Measurements from ENCODE around the gene GLCCI1.

DNA sequence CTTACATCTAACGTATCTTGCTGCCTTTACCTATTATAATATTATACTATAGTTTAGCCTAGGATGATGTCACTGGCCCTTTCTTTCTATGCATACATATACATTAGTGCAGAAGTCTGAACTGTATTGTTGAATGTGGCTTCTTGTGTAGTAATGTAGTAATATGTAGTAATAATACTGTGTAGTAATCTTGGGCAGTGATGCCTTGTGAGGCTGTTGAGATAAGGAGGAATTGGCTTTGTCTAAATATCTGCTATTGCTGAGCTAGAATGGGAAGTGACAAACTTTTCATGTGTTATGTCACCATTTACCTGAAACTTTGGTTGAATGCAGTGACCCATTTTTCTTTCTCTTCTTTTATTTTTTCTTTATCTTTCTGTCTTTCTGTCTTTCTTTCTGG, 11.0 kb downstream of the GLCCI1 start:
- TF ChIP-seq POLR2A (IDR thresholded peaks at IDR 0.05) (no peak), POLR2AphosphoS5 (IDR thresholded peaks at IDR 0.05) (no peak)
- TF ChIP-seq, protein P1, sequence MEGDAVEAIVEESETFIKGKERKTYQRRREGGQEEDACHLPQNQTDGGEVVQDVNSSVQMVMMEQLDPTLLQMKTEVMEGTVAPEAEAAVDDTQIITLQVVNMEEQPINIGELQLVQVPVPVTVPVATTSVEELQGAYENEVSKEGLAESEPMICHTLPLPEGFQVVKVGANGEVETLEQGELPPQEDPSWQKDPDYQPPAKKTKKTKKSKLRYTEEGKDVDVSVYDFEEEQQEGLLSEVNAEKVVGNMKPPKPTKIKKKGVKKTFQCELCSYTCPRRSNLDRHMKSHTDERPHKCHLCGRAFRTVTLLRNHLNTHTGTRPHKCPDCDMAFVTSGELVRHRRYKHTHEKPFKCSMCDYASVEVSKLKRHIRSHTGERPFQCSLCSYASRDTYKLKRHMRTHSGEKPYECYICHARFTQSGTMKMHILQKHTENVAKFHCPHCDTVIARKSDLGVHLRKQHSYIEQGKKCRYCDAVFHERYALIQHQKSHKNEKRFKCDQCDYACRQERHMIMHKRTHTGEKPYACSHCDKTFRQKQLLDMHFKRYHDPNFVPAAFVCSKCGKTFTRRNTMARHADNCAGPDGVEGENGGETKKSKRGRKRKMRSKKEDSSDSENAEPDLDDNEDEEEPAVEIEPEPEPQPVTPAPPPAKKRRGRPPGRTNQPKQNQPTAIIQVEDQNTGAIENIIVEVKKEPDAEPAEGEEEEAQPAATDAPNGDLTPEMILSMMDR (IDR thresholded peaks at IDR 0.05 in 8 of 11, conservative IDR thresholded peaks at IDR 0.05 in 3 of 11): no peak

Data from spleen (tissue), 7 donors.